ENCODE measurements around the gene BCL2L12.

BCL2L12 gene

GRCh38 chr19:49654581-49654980, 11.2 kb upstream of the BCL2L12 start:
- H3K9me3 ChIP-seq (ENCODE audit: control insufficient read depth, low read length), result no peaks in the 10 kb centered on the region
- no peaks in the 10 kb centered on the region for H3K4me1 ChIP-seq (ENCODE audit: control insufficient read depth, insufficient read depth, low read length)
- 95 to 97% methylated on average over 10 of the region's 10 CpGs for WGBS, 2 experiments
- no peaks in the 10 kb centered on the region for H3K27me3 ChIP-seq (ENCODE audit: control insufficient read depth, insufficient read depth, low read length, poor library complexity, severe bottlenecking)
- H3K27ac ChIP-seq (ENCODE audit: insufficient read depth, low read depth, low read length, poor library complexity, severe bottlenecking), result no peak overlapping the region
- peaks cover 56% of the 10 kb centered on the region for H3K36me3 ChIP-seq (ENCODE audit: control insufficient read depth, insufficient read depth, low read length)
- H3K4me3 ChIP-seq (ENCODE audit: insufficient read depth, low read depth, low read length), result no peak overlapping the region

GRCh38 chr19:49655570-49656455, 9.9 kb upstream of the BCL2L12 start:
- WGBS, 2 experiments, result 93% methylated on average over 23 of the region's 23 CpGs
- H3K27me3 ChIP-seq (ENCODE audit: control insufficient read depth, insufficient read depth, low read length, poor library complexity, severe bottlenecking), result no peaks in the 10 kb centered on the region
- H3K36me3 ChIP-seq (ENCODE audit: control insufficient read depth, insufficient read depth, low read length), result peaks cover 62% of the 10 kb centered on the region

GRCh38 chr19:49656456-49657109, 9.2 kb upstream of the BCL2L12 start:
- no peaks in the 10 kb centered on the region for H3K27me3 ChIP-seq (ENCODE audit: control insufficient read depth, insufficient read depth, low read length, poor library complexity, severe bottlenecking)
- no peaks in the 10 kb centered on the region for H3K4me1 ChIP-seq (ENCODE audit: control insufficient read depth, insufficient read depth, low read length)
- H3K36me3 ChIP-seq (ENCODE audit: control insufficient read depth, insufficient read depth, low read length), result peaks cover 62% of the 10 kb centered on the region
- WGBS, 2 experiments, result 83 to 84% methylated on average over 17 of the region's 17 CpGs
- H3K4me3 ChIP-seq (ENCODE audit: insufficient read depth, low read depth, low read length), result no peak overlapping the region
- no peak overlapping the region for H3K27ac ChIP-seq (ENCODE audit: insufficient read depth, low read depth, low read length, poor library complexity, severe bottlenecking)
- no peaks in the 10 kb centered on the region for H3K9me3 ChIP-seq (ENCODE audit: control insufficient read depth, low read length)

More at GRCh38 chr19:49655570-49656455, 9.9 kb upstream of the BCL2L12 start:
- no peak overlapping the region for H3K4me3 ChIP-seq (ENCODE audit: insufficient read depth, low read depth, low read length)
- no peak overlapping the region for H3K27ac ChIP-seq (ENCODE audit: insufficient read depth, low read depth, low read length, poor library complexity, severe bottlenecking)
- no peaks in the 10 kb centered on the region for H3K9me3 ChIP-seq (ENCODE audit: control insufficient read depth, low read length)
- H3K4me1 ChIP-seq (ENCODE audit: control insufficient read depth, insufficient read depth, low read length), result no peaks in the 10 kb centered on the region

- H3K9me3 ChIP-seq (ENCODE audit: control insufficient read depth, low read length), result no peaks in the 10 kb centered on the region
- H3K27me3 ChIP-seq (ENCODE audit: control insufficient read depth, insufficient read depth, low read length, poor library complexity, severe bottlenecking), result no peaks in the 10 kb centered on the region
- H3K4me3 ChIP-seq (ENCODE audit: insufficient read depth, low read depth, low read length), result no peak overlapping the region
- H3K27ac ChIP-seq (ENCODE audit: insufficient read depth, low read depth, low read length, poor library complexity, severe bottlenecking), result no peak overlapping the region
- 93 to 95% methylated on average over 22 of the region's 22 CpGs for WGBS, 2 experiments
- no peaks in the 10 kb centered on the region for H3K4me1 ChIP-seq (ENCODE audit: control insufficient read depth, insufficient read depth, low read length)
- peaks cover 64% of the 10 kb centered on the region for H3K36me3 ChIP-seq (ENCODE audit: control insufficient read depth, insufficient read depth, low read length)
These were observed 8.1 kb upstream of the BCL2L12 start for GRCh38 chr19:49657493-49658138.

DNA sequence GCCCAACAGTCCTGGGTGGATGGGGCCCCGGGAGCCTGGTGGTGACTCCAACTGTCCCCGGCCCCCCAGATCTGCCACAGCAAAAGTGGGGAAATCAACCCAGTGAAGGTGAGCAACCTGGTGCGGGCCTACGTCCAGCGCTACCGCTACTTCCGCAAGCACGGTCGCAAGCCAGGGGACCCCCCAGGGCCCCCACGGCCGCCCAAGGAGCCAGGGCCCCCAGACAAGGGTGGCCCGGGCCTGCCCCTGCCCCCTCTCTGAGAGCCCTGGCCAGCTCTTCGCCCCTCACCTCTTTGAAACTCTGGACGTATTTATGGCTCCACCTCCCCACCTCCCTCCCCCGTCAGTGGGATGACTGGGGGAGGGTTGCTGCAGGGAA, 7.6 kb upstream of the BCL2L12 start:
- H3K36me3 ChIP-seq (ENCODE audit: control insufficient read depth, insufficient read depth, low read length), result peaks cover 62% of the 10 kb centered on the region
- H3K27me3 ChIP-seq (ENCODE audit: control insufficient read depth, insufficient read depth, low read length, poor library complexity, severe bottlenecking), result no peaks in the 10 kb centered on the region
- no peak overlapping the region for H3K4me3 ChIP-seq (ENCODE audit: insufficient read depth, low read depth, low read length)
- no peak overlapping the region for H3K27ac ChIP-seq (ENCODE audit: insufficient read depth, low read depth, low read length, poor library complexity, severe bottlenecking)
- 90 to 92% methylated on average over 15 of the region's 15 CpGs for WGBS, 2 experiments
- no peaks in the 10 kb centered on the region for H3K9me3 ChIP-seq (ENCODE audit: control insufficient read depth, low read length)
- no peaks in the 10 kb centered on the region for H3K4me1 ChIP-seq (ENCODE audit: control insufficient read depth, insufficient read depth, low read length)

GRCh38 chr19:49658566-49659442, 6.9 kb upstream of the BCL2L12 start:
- peaks cover 55% of the 10 kb centered on the region for H3K36me3 ChIP-seq (ENCODE audit: control insufficient read depth, insufficient read depth, low read length)
- no peaks in the 10 kb centered on the region for H3K27me3 ChIP-seq (ENCODE audit: control insufficient read depth, insufficient read depth, low read length, poor library complexity, severe bottlenecking)
- H3K4me1 ChIP-seq (ENCODE audit: control insufficient read depth, insufficient read depth, low read length), result no peaks in the 10 kb centered on the region
- 96 to 97% methylated on average over 12 of the region's 12 CpGs for WGBS, 2 experiments
- no peak overlapping the region for H3K27ac ChIP-seq (ENCODE audit: insufficient read depth, low read depth, low read length, poor library complexity, severe bottlenecking)
- no peak overlapping the region for H3K4me3 ChIP-seq (ENCODE audit: insufficient read depth, low read depth, low read length)
- no peaks in the 10 kb centered on the region for H3K9me3 ChIP-seq (ENCODE audit: control insufficient read depth, low read length)

- no peaks in the 10 kb centered on the region for H3K4me1 ChIP-seq (ENCODE audit: control insufficient read depth, insufficient read depth, low read length)
- no peak overlapping the region for H3K27ac ChIP-seq (ENCODE audit: insufficient read depth, low read depth, low read length, poor library complexity, severe bottlenecking)
- 96 to 97% methylated on average over 15 of the region's 15 CpGs for WGBS, 2 experiments
- H3K9me3 ChIP-seq (ENCODE audit: control insufficient read depth, low read length), result no peaks in the 10 kb centered on the region
- H3K27me3 ChIP-seq (ENCODE audit: control insufficient read depth, insufficient read depth, low read length, poor library complexity, severe bottlenecking), result no peaks in the 10 kb centered on the region
- H3K4me3 ChIP-seq (ENCODE audit: insufficient read depth, low read depth, low read length), result no peak overlapping the region
- H3K36me3 ChIP-seq (ENCODE audit: control insufficient read depth, insufficient read depth, low read length), result peaks cover 42% of the 10 kb centered on the region
These were observed 5.3 kb upstream of the BCL2L12 start for GRCh38 chr19:49660338-49660961.

DNA sequence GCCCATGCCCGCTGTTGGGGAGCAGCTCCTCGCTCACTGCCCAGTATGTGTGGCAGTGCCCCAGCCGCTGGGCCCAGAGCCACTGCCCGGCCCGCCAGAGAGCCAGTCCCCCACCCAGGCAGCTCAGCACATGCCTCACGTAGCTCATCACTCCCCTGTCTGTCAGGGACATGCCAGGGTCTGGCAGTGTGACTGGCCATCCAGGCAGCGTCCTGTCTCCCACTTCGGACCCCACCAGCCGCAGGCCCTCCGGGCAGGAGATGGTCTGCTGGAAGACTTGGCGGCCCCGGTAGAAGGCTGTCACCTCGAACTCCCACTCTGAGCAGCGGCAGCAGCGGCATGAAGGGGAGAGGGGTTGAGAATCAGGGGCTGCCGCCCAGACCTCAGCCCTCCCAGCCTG, 3.7 kb upstream of the BCL2L12 start:
- H3K4me3 ChIP-seq (ENCODE audit: insufficient read depth, low read depth, low read length), result no peak overlapping the region
- no peaks in the 10 kb centered on the region for H3K9me3 ChIP-seq (ENCODE audit: control insufficient read depth, low read length)
- peaks cover 37% of the 10 kb centered on the region for H3K36me3 ChIP-seq (ENCODE audit: control insufficient read depth, insufficient read depth, low read length)
- WGBS, 2 experiments, result 96% methylated on average over 16 of the region's 16 CpGs
- no peaks in the 10 kb centered on the region for H3K27me3 ChIP-seq (ENCODE audit: control insufficient read depth, insufficient read depth, low read length, poor library complexity, severe bottlenecking)
- no peak overlapping the region for H3K27ac ChIP-seq (ENCODE audit: insufficient read depth, low read depth, low read length, poor library complexity, severe bottlenecking)
- H3K4me1 ChIP-seq (ENCODE audit: control insufficient read depth, insufficient read depth, low read length), result peaks cover 6% of the 10 kb centered on the region

GRCh38 chr19:49663224-49663623, 2.5 kb upstream of the BCL2L12 start:
- H3K36me3 ChIP-seq (ENCODE audit: control insufficient read depth, insufficient read depth, low read length), result peaks cover 33% of the 10 kb centered on the region
- H3K4me3 ChIP-seq (ENCODE audit: insufficient read depth, low read depth, low read length), result no peak overlapping the region
- H3K4me1 ChIP-seq (ENCODE audit: control insufficient read depth, insufficient read depth, low read length), result peaks cover 6% of the 10 kb centered on the region
- H3K27me3 ChIP-seq (ENCODE audit: control insufficient read depth, insufficient read depth, low read length, poor library complexity, severe bottlenecking), result no peaks in the 10 kb centered on the region
- 94 to 95% methylated on average over 12 of the region's 12 CpGs for whole genome bisulfite sequencing, 2 experiments
- no peaks in the 10 kb centered on the region for H3K9me3 ChIP-seq (ENCODE audit: control insufficient read depth, low read length)
- H3K27ac ChIP-seq (ENCODE audit: insufficient read depth, low read depth, low read length, poor library complexity, severe bottlenecking), result no peak overlapping the region

Measured in ectodermal cell (in vitro differentiated cells).